Astrocyte (in vitro differentiated cells and primary cell): Measurements from ENCODE around the gene CLEC4M.

ENCODE experiments used
- CTCF ChIP-seq: IDR thresholded peaks from 2 replicates; pipeline ENCODE4 v1.5.1; 2011; ENCODE audit warnings: low read depth, mild to moderate bottlenecking, inconsistent platforms, low read length, moderate library complexity; ENCODE audit not compliant: insufficient read depth
- EZH2 ChIP-seq: IDR thresholded peaks from 2 replicates; pipeline ENCODE4 v1.6.1; 2012; ENCODE audit warnings: mild to moderate bottlenecking, low read length, inconsistent platforms; ENCODE audit not compliant: insufficient read depth

GRCh38 chr19:7716762-7717161 lies 46.3 kb upstream of the CLEC4M start:
- TF ChIP-seq EZH2 (no peak), CTCF (no peak)
